Measurements from ENCODE around the gene ZFAND2A. TPM values are rescaled to one million over a fixed set of nuclear protein-coding genes. Genes with fewer than 3 reads are reported as not detected.
A peak's percentile ranks its signal among the peaks of the same experiment; 100 is the strongest.
"Not testable (repeated sequence)": the region's sequence is repeated elsewhere in the genome, so short reads cannot be mapped to it uniquely, and the experiment has no call there.

Gene ZFAND2A
- total RNA-seq, 6 experiments from 2014 or later = 24.3 to 43.1 (median 31.8) TPM

GRCh38 chr7:1172666-1173523 is 12.9 kb upstream of the ZFAND2A start:
- TF ChIP-seq CTCF (IDR thresholded peaks at IDR 0.05) (no peak), POLR2A (IDR thresholded peaks at IDR 0.05) (no peak)
- ATAC-seq (no peak), DNase-seq (no peak)
- Histone ChIP-seq H3K36me3 (no peaks in the 10 kb centered on the region), H3K27ac (no peak overlapping the region), H3K9me3 (no peaks in the 10 kb centered on the region), H3K4me1 (peaks cover 0 to 9% (median 2%) of the 10 kb centered on the region in 4 donors), H3K27me3 (no peaks in the 10 kb centered on the region), H3K4me3 (no peak overlapping the region)
- intact Hi-C loops (cut with DNase I) = loop anchor here in 1 of 2 donors (10.0 kb wide), 1 partner anchor 178 kb away; no protein-coding TSS in a partner anchor
- 84% methylated on average over 21 of the region's 27 CpGs for WGBS (ENCODE audit: insufficient coverage, low coverage, low lambda C conversion rate, missing lambda C conversion rate)

GRCh38 chr7:1171516-1171915 is 11.5 kb upstream of the ZFAND2A start:
- not testable (repeated sequence) for H3K27me3 ChIP-seq, H3K4me1 ChIP-seq, H3K9me3 ChIP-seq, H3K4me3 ChIP-seq, ATAC-seq, H3K36me3 ChIP-seq, DNase-seq, H3K27ac ChIP-seq
- WGBS (ENCODE audit: insufficient coverage, low coverage, low lambda C conversion rate, missing lambda C conversion rate) = 46% methylated on average over 4 of the region's 7 CpGs
- intact Hi-C loops (cut with DNase I) = loop anchor here in 1 of 2 donors (10.0 kb wide), 1 partner anchor 177 kb away; no protein-coding TSS in a partner anchor

GRCh38 chr7:1170741-1171501 is 10.9 kb upstream of the ZFAND2A start:
- no peak for ATAC-seq
- intact Hi-C loops (cut with DNase I) = loop anchor here in 1 of 2 donors (10.0 kb wide), 1 partner anchor 176 kb away; no protein-coding TSS in a partner anchor
- DNase-seq = no peak
- Histone ChIP-seq H3K4me1 (peaks cover 0 to 4% (median 1%) of the 10 kb centered on the region in 4 donors), H3K9me3 (no peaks in the 10 kb centered on the region), H3K27me3 (no peaks in the 10 kb centered on the region), H3K4me3 (no peak overlapping the region), H3K36me3 (no peaks in the 10 kb centered on the region), H3K27ac (no peak overlapping the region)
- WGBS (ENCODE audit: insufficient coverage, low coverage, low lambda C conversion rate, missing lambda C conversion rate) = 86% methylated on average over 14 of the region's 26 CpGs
- TF ChIP-seq POLR2A (IDR thresholded peaks at IDR 0.05) = no peak
- no peak for TF ChIP-seq CTCF (IDR thresholded peaks at IDR 0.05)

GRCh38 chr7:1169409-1170368 is 9.7 kb upstream of the ZFAND2A start:
- no peaks in the 10 kb centered on the region for H3K27me3 ChIP-seq
- 27% methylated on average over 34 of the region's 43 CpGs for WGBS (ENCODE audit: insufficient coverage, low coverage, low lambda C conversion rate, missing lambda C conversion rate)
- H3K9me3 ChIP-seq = no peaks in the 10 kb centered on the region
- peak; percentile 59 to 71 (median 66) for TF ChIP-seq CTCF (IDR thresholded peaks at IDR 0.05)
- peak; percentile 24 for TF ChIP-seq POLR2A (IDR thresholded peaks at IDR 0.05)
- peak overlapping the region in 2 of 3 donors; percentile 21 to 40 for H3K27ac ChIP-seq
- DNase-seq (peak; percentile 80 to 86 (median 86)), ATAC-seq (peak; percentile 92 to 96 (median 94))
- intact Hi-C loops (cut with DNase I) = loop anchor here in 1 of 2 donors (10.0 kb wide), 1 partner anchor 175 kb away; no protein-coding TSS in a partner anchor
- H3K4me3 ChIP-seq = peak overlapping the region; percentile 22 to 52 (median 41)
- H3K4me1 ChIP-seq = no peaks in the 10 kb centered on the region
- H3K36me3 ChIP-seq = no peaks in the 10 kb centered on the region

Measured in right lobe of liver (tissue), 6 donors.